SK-N-SH (cell line): ENCODE data around the gene PPIB. TPM values are rescaled to one million over a fixed set of nuclear protein-coding genes. Genes with fewer than 3 reads are reported as not detected.

ENCODE experiments used
- ELF1 ChIP-seq: IDR thresholded peaks from 2 replicates; pipeline ENCODE4 v1.4.0; 2012
- EZH2phosphoT487 ChIP-seq: fragments of 200-600 bp; sonication (generic); IDR thresholded peaks from 2 replicates; pipeline ENCODE4 v1.6.1; 2017; ENCODE audit warnings: low read depth, mixed run types, mild to moderate bottlenecking, antibody characterized with exemption, moderate library complexity, borderline replicate concordance
- PBX3 ChIP-seq: IDR thresholded peaks from 2 replicates; pipeline ENCODE4; 2012
- RXRA ChIP-seq: IDR thresholded peaks from 2 replicates; pipeline ENCODE4 v1.4.0; 2012; ENCODE audit warnings: low read depth, mild to moderate bottlenecking, borderline replicate concordance
- TAF1 ChIP-seq: IDR thresholded peaks from 2 replicates; pipeline ENCODE4 v1.6.1; 2012; ENCODE audit warnings: low read depth, mild to moderate bottlenecking, low read length, moderate library complexity, borderline replicate concordance
- ZBTB33 ChIP-seq: IDR thresholded peaks from 2 replicates; pipeline ENCODE4 v1.4.0; 2012; ENCODE audit warnings: low read depth, borderline replicate concordance
- polyA plus RNA-seq, 3 experiments: library from polyadenylated mRNA; depleted of rRNA; stranded (reverse); fragments of >200 nt; gene quantifications; 2 replicates each; pipeline ENCODE4 v1.2.3, GENCODE V29; 2012
- small RNA-seq, 7 experiments: library from RNA; depleted of rRNA; stranded (forward); fragments of <200 nt; gene quantifications; one replicate each; pipeline ENCODE3, GENCODE V24; 2012

PPIB gene
- polyA plus RNA-seq, 1 of the 3 experiments (the other 2 are of a cell fraction) = 1,379 TPM

GRCh38 chr15:64107337-64107736 lies 55.5 kb downstream of the PPIB start (continued):
- TF ChIP-seq ZBTB33 (no peak), TAF1 (no peak), RXRA (no peak), PBX3 (no peak), EZH2phosphoT487 (no peak), ELF1 (no peak)

Small RNAs within 50 kb of the gene (small RNA-seq; reads per million reads assigned to genes)
- gene RF00019 = 0 reads per million in 7 experiments

Other genes starting within 250 kb of the PPIB start
- 1.2 and 1.4 TPM in 2 replicates for gene DAPK2, start 116.5 kb downstream of the PPIB start, polyA plus RNA-seq (2012; rRNA removed)
- 53.0 and 65.3 TPM in 2 replicates for gene CIAO2A, start 69.2 kb downstream of the PPIB start, polyA plus RNA-seq (2012; rRNA removed)
- gene SNX1, start 67.0 kb downstream of the PPIB start, polyA plus RNA-seq (2012; rRNA removed) = 80.7 and 95.7 TPM in 2 replicates
- 0.94 and 1.2 TPM in 2 replicates for gene SNX22, start 11.3 kb downstream of the PPIB start, polyA plus RNA-seq (2012; rRNA removed)
- gene CSNK1G1, start 193.2 kb upstream of the PPIB start, polyA plus RNA-seq (2012; rRNA removed) = 10.2 and 14.2 TPM in 2 replicates
- 35.0 and 46.0 TPM in 2 replicates for gene PCLAF, start 218.4 kb upstream of the PPIB start, polyA plus RNA-seq (2012; rRNA removed)
- gene TRIP4, start 224.8 kb upstream of the PPIB start, polyA plus RNA-seq (2012; rRNA removed) = 14.5 and 20.3 TPM in 2 replicates